D721Med (cell line): ENCODE data around the gene TRPM3.

Experiments
- DNase-seq: peaks from one replicate; pipeline ENCODE4 v3.0.0; 2011; ENCODE audit warnings: low spot score; ENCODE audit not compliant: insufficient read length
- FAIRE-seq: peaks from 2 replicates; lab custom pipeline; 2011; peaks lifted over from hg19 to GRCh38; lab: Jason Lieb, UNC
- TF ChIP-seq, protein P1 (sequence below): IDR thresholded peaks from 2 replicates; pipeline ENCODE4 v1.5.1; 2012; ENCODE audit warnings: mild to moderate bottlenecking, control low read depth; ENCODE audit not compliant: insufficient read depth; ENCODE audit errors: missing control alignments

Gene TRPM3

DNA sequence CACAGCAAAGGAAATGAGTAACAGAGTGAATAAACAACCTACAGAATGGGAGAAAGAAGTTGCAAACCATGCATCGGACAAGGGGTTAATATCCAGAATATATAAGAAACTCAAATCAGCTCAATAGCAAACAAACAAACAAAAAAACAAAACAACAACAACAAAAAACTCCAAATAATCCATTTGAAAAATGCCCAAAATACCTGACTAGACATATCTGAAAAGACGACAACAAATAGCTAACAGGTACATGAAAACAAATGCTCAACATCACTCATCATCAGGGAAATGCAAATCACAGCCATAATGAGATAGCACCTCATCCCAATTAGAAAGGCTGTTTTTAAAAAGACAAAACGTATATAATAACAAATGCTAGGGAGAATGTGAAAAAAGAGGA lies 111.2 kb downstream of the TRPM3 start:
- FAIRE-seq (no peak), DNase-seq (no peak)
- TF ChIP-seq, protein P1, sequence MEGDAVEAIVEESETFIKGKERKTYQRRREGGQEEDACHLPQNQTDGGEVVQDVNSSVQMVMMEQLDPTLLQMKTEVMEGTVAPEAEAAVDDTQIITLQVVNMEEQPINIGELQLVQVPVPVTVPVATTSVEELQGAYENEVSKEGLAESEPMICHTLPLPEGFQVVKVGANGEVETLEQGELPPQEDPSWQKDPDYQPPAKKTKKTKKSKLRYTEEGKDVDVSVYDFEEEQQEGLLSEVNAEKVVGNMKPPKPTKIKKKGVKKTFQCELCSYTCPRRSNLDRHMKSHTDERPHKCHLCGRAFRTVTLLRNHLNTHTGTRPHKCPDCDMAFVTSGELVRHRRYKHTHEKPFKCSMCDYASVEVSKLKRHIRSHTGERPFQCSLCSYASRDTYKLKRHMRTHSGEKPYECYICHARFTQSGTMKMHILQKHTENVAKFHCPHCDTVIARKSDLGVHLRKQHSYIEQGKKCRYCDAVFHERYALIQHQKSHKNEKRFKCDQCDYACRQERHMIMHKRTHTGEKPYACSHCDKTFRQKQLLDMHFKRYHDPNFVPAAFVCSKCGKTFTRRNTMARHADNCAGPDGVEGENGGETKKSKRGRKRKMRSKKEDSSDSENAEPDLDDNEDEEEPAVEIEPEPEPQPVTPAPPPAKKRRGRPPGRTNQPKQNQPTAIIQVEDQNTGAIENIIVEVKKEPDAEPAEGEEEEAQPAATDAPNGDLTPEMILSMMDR, result no peak

DNA sequence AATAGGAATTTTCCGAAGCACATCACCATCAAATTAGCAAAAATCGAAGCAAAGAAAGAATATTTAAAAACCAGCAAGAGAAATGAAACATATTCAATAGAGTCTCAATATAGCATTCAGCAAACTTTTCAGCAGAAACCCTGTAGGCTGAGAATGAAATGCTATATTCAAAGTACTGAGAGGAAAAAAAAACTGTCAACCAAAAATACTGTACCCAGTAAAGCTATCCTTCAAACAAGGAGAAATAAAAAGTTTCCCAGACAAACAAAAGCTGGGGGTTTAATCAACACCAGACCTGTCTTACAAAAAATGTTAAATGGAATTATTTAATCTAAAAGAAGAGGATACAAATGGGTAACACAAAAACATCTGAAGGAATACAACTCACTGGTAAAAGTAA lies 116.0 kb downstream of the TRPM3 start:
- TF ChIP-seq, protein P1, result no peak
- no peak for DNase-seq
- no peak for FAIRE-seq

DNA sequence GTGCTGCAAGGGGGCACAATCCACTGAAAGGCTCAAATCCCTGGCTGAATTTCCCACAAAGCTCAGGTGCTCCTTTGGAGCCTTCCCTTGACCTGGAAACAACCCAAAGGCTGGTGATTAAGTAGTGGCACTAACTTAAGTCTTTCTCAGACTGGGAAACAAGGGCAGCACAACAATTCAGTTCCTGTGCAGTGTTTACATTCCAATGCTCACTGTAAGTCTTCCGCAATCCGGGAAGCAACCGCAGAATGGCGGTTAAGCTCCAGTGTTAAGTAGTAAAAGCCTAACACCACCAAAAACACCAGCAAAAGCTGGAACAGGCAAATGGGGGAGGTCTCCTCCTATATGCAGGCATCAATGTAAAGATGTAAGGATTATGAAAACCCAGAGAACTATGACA lies 117.2 kb downstream of the TRPM3 start:
- TF ChIP-seq, protein P1, result no peak
- FAIRE-seq (no peak), DNase-seq (no peak)

DNA sequence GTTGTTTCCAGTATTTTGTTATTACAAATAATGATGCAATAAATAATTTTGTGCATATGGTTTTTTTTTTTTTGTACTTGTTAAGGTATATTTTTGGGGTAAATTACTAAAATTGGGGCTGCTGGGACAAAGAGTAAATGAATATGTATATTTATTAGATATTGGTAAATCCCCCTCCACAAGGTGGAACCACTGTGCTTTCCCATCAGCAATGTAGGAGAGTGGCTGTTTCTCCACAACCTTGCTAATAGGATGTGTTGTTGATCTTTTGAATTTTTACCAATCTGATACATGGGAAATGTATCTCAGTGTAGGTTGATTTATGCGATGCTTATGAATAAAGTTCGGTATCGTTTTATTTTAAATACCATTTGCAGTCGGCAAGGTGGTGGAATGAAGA lies 118.1 kb downstream of the TRPM3 start:
- TF ChIP-seq, protein P1, result peak; percentile 10
- DNase-seq (no peak), FAIRE-seq (no peak)

DNA sequence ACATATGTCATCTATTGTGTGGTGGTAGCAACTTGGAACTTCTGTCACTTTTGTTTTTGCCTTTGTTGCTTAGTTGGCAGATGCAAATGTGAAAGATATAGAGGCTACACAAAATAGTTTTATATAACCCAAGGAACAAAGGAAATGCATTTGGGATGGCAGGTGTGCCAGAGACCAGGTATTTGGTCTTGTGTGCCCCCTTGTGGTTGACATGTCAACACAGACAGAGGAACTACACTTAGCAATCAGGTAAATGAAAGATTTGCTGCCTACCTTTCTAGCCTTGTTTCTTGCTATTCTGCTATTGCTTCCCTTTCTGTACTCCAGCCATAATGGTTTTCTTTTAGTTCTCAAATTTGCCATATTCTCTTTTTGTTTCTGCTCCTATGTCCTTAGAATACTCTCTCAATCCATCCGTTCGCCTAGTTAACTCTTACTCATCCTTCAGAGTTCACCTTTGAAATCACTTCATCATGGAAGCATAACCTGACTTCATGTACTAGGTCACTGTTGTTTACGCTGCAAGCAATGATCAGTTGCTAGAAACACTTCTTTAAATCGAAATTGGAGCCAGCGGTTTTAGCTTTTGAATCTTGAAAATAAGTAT lies 119.5 kb downstream of the TRPM3 start:
- TF ChIP-seq, protein P1, result peak; percentile 53
- no peak for FAIRE-seq
- no peak for DNase-seq

DNA sequence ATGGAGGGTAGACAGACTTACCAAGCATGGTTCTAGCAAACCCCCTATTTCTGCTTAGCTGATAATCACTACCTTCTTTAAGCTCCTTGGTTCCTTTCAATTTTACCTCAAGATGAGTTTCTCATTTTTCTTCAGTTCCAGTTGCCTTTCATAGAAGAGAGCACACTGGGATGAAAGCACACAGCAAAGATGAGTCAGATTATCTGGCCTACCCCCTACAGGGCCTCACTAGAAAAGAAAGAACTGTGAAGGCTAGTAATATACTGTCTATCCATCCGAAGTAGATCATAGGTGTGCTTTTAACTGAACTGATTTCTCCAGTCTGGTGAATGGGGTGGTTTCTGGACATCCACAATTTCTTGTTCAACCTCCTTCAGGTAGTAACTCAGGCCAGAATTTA lies 122.5 kb downstream of the TRPM3 start:
- no peak for FAIRE-seq
- TF ChIP-seq, protein P1, result no peak
- no peak for DNase-seq

DNA sequence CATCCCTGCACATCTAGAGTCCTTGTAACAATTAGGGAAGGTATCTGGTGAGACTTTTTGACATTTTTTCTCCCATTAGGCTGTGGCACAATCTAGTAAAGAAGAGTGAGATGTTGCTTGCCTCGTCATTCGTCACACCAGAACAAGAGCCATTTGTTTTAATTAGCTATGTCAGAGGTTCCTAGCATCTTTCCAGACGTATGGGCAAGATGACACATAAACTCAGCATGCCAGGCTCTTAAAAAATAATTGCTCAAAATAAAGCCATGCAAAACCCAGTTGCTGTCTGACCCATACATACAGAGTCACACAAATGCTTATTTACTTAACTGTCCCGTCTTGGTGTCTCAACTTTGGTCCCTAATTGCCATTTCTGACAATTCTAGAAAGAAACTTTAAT lies 125.9 kb downstream of the TRPM3 start:
- TF ChIP-seq, protein P1, result no peak
- no peak for DNase-seq
- no peak for FAIRE-seq
